ENCODE measurements around the gene NUFIP2. TPM values are rescaled to one million over a fixed set of nuclear protein-coding genes. Genes with fewer than 3 reads are reported as not detected.

NUFIP2 gene
- total RNA-seq, 1 donor from 2014 or later = 51.0 TPM

DNA sequence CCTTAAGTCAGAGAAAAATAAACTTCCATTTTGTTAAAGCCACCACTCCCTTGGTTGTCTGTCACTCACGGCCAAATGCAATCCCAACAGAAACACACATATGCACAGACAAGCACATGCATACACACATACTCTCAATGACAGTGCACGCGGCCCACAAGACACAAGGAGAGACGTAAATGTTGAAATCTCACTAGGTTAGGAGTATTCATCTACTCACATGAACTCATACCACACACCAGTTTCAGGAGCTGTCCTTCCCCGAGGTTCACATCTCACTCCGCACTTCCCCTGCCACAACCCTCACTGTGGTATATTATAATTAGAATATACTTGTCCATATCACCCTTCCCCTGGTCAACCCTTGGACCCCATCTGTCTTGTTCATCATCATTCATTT, 77.8 kb downstream of the NUFIP2 start:
- Mint-ChIP-seq H3K27ac (ENCODE audit: unreplicated experiment) (no peak overlapping the region), H3K4me1 (ENCODE audit: low read depth, unreplicated experiment) (peaks cover 3% of the 10 kb centered on the region), H3K36me3 (ENCODE audit: unreplicated experiment) (no peaks in the 10 kb centered on the region), H3K4me3 (ENCODE audit: unreplicated experiment) (no peak overlapping the region), H3K9me3 (ENCODE audit: unreplicated experiment) (peaks cover 4% of the 10 kb centered on the region), H3K27me3 (ENCODE audit: unreplicated experiment) (peaks cover 2% of the 10 kb centered on the region)
- TF ChIP-seq, protein P1, sequence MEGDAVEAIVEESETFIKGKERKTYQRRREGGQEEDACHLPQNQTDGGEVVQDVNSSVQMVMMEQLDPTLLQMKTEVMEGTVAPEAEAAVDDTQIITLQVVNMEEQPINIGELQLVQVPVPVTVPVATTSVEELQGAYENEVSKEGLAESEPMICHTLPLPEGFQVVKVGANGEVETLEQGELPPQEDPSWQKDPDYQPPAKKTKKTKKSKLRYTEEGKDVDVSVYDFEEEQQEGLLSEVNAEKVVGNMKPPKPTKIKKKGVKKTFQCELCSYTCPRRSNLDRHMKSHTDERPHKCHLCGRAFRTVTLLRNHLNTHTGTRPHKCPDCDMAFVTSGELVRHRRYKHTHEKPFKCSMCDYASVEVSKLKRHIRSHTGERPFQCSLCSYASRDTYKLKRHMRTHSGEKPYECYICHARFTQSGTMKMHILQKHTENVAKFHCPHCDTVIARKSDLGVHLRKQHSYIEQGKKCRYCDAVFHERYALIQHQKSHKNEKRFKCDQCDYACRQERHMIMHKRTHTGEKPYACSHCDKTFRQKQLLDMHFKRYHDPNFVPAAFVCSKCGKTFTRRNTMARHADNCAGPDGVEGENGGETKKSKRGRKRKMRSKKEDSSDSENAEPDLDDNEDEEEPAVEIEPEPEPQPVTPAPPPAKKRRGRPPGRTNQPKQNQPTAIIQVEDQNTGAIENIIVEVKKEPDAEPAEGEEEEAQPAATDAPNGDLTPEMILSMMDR (IDR thresholded peaks at IDR 0.05; ENCODE audit: partially characterized antibody, unreplicated experiment) = no peak
- DNase-seq = no peak

DNA sequence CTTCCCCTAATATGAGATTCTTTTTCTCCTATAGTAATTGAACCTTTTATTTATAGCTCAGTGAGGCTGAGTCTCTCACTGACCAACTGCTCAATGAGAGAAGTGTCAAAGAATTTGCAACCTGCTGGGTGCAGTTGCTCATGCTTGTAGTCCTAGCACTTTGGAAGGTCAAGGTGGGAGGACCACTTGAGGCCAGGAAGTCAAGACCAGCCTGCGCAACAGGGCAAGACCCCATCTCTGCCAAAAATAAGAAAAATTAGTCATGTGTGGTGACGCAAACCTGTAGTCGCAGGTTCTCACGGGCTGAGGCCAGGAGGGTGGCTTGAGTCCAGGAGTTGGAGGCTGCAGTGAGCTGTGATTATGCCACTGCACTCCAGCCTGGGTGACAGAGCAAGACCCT, 78.2 kb downstream of the NUFIP2 start:
- H3K4me1 Mint-ChIP-seq (ENCODE audit: low read depth, unreplicated experiment) = peaks cover 3% of the 10 kb centered on the region
- H3K36me3 Mint-ChIP-seq (ENCODE audit: unreplicated experiment) = no peaks in the 10 kb centered on the region
- no peak for DNase-seq
- TF ChIP-seq, protein P1 (IDR thresholded peaks at IDR 0.05; ENCODE audit: partially characterized antibody, unreplicated experiment) = no peak
- H3K4me3 Mint-ChIP-seq (ENCODE audit: unreplicated experiment) = no peak overlapping the region
- H3K9me3 Mint-ChIP-seq (ENCODE audit: unreplicated experiment) = peaks cover 4% of the 10 kb centered on the region
- H3K27me3 Mint-ChIP-seq (ENCODE audit: unreplicated experiment) = peaks cover 2% of the 10 kb centered on the region
- no peak overlapping the region for H3K27ac Mint-ChIP-seq (ENCODE audit: unreplicated experiment)

DNA sequence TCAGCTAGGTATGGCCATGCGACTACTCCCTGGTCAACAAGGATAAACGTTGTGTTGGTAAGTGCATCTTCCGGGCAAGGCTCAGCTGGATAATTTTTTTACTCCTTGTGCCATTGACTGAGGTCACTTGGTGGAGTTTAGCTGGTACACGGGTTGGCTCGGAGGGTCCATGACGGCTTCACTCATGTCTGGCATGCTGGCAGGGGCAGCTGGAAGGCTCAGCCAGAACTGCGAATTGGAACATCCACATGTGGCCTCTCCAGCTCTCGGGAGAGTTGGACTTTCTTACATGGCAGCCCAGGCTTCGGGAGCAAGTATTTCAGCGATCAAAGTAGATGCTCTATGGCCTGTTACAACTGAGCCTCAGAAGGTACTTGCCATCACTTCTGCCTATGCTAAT, 78.8 kb downstream of the NUFIP2 start:
- peaks cover 3% of the 10 kb centered on the region for H3K4me1 Mint-ChIP-seq (ENCODE audit: low read depth, unreplicated experiment)
- peaks cover 2% of the 10 kb centered on the region for H3K27me3 Mint-ChIP-seq (ENCODE audit: unreplicated experiment)
- TF ChIP-seq, protein P1 (IDR thresholded peaks at IDR 0.05; ENCODE audit: partially characterized antibody, unreplicated experiment) = no peak
- H3K9me3 Mint-ChIP-seq (ENCODE audit: unreplicated experiment) = peaks cover 4% of the 10 kb centered on the region
- no peak for DNase-seq
- H3K4me3 Mint-ChIP-seq (ENCODE audit: unreplicated experiment) = no peak overlapping the region
- H3K36me3 Mint-ChIP-seq (ENCODE audit: unreplicated experiment) = no peaks in the 10 kb centered on the region
- H3K27ac Mint-ChIP-seq (ENCODE audit: unreplicated experiment) = no peak overlapping the region

DNA sequence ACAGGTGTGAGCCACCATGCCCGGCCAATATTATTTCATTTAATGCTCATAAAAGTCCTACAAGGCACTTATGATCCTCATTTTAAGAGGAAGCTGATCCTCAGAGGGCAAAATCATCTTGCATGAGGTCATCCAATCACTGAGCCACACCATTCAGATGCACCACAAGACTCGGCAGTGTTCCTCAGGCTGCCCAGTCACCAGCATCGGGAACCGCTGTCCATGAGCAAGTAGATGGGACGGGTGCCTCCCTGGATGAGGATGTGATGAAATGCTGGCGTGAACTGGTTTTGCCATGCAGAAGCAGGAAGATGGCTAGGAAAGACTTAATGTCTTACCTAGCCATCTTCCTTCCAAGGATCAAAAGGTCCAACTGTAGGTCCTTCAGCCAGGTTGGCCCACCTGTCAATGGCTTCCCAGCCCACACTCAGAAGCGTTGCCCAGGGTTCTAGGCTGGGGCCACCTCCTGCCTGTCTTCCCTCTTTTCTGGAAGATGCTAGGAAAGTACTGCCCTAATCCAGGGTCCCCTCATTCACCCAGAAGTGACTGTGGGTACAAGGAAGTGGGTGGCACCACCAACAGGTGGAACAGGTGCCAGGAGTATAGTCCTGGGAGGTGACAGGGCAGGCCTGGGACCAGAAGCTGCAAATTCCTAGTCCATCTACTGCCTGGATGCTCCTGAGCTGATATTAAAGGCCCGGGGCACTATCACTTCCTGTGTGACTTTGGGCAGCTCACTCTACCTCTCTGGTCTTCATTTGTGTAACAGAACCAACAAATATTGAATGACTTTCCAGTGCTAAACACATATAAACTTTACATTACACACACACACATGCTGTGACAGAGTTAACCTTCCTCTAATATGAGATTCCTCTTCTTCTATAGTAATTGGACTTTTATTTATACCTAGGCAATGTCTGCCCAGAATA, 79.5 kb downstream of the NUFIP2 start:
- TF ChIP-seq, protein P1 (IDR thresholded peaks at IDR 0.05; ENCODE audit: partially characterized antibody, unreplicated experiment) = no peak
- peaks cover 2% of the 10 kb centered on the region for H3K27me3 Mint-ChIP-seq (ENCODE audit: unreplicated experiment)
- H3K27ac Mint-ChIP-seq (ENCODE audit: unreplicated experiment) = no peak overlapping the region
- no peak for DNase-seq
- peaks cover 4% of the 10 kb centered on the region for H3K9me3 Mint-ChIP-seq (ENCODE audit: unreplicated experiment)
- H3K4me1 Mint-ChIP-seq (ENCODE audit: low read depth, unreplicated experiment) = peaks cover 3% of the 10 kb centered on the region
- H3K4me3 Mint-ChIP-seq (ENCODE audit: unreplicated experiment) = no peak overlapping the region
- H3K36me3 Mint-ChIP-seq (ENCODE audit: unreplicated experiment) = no peaks in the 10 kb centered on the region

DNA sequence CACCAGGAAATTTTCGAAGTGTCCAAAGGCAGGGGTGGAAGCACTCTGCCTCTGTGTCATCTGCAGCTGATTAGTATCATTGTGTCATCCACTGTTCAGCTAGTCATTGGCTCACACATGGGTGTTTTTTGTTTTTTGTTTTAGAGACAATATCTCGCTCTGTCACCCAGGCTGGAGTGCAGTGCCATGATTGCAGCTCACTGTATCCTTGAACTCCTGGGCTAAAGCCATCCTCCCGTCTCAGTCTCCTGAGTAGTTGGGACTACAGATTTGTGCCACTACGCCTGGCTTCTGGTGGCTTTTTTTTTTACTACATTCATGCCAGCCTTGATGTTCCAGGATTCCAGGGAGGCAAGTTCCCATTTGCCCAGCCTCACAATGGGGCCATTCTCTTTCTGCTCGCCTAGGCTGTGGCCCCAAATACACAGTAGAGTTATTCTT, 81.2 kb downstream of the NUFIP2 start:
- H3K27ac Mint-ChIP-seq (ENCODE audit: unreplicated experiment) = no peak overlapping the region

More for the DNA sequence above, 81.2 kb downstream of the NUFIP2 start:
- DNase-seq = no peak
- peaks cover 4% of the 10 kb centered on the region for H3K9me3 Mint-ChIP-seq (ENCODE audit: unreplicated experiment)
- TF ChIP-seq, protein P1 (IDR thresholded peaks at IDR 0.05; ENCODE audit: partially characterized antibody, unreplicated experiment) = no peak
- H3K36me3 Mint-ChIP-seq (ENCODE audit: unreplicated experiment) = no peaks in the 10 kb centered on the region
- H3K4me1 Mint-ChIP-seq (ENCODE audit: low read depth, unreplicated experiment) = no peaks in the 10 kb centered on the region
- H3K4me3 Mint-ChIP-seq (ENCODE audit: unreplicated experiment) = no peak overlapping the region
- H3K27me3 Mint-ChIP-seq (ENCODE audit: unreplicated experiment) = no peaks in the 10 kb centered on the region

Measured in glutamatergic neuron (in vitro differentiated cells).